Parathyroid adenoma (tissue), 2 donors: ENCODE results near the gene SERPINA1.

Source experiments
- H2AFZ ChIP-seq: fragments of 300-600 bp; sonication (generic); one replicate; pipeline ENCODE4 v1.7.0; 2017; ENCODE audit warnings: antibody characterized with exemption, mild to moderate bottlenecking
- H3K27ac ChIP-seq: fragments of 300-600 bp; sonication (generic); one replicate; pipeline ENCODE4 v1.7.0; 2017
- H3K27me3 ChIP-seq: fragments of 300-600 bp; sonication (generic); one replicate; pipeline ENCODE4 v1.7.0; 2017; ENCODE audit warnings: low read length; ENCODE audit not compliant: control insufficient read depth, insufficient read depth
- H3K36me3 ChIP-seq: fragments of 300-600 bp; sonication (generic); one replicate; pipeline ENCODE4 v1.7.0; 2017; ENCODE audit warnings: low read length; ENCODE audit not compliant: control insufficient read depth, insufficient read depth
- H3K4me1 ChIP-seq: fragments of 300-600 bp; sonication (generic); one replicate; pipeline ENCODE4 v1.7.0; 2017; ENCODE audit warnings: control low read depth
- H3K4me2 ChIP-seq: fragments of 300-600 bp; sonication (generic); one replicate; pipeline ENCODE4 v1.7.0; 2017; ENCODE audit warnings: low read length
- H3K4me3 ChIP-seq: fragments of 300-600 bp; sonication (generic); one replicate; pipeline ENCODE4 v1.7.0; 2017; ENCODE audit warnings: low read depth, low read length
- H3K79me2 ChIP-seq: fragments of 300-600 bp; sonication (generic); one replicate; pipeline ENCODE4 v1.7.0; 2017; ENCODE audit warnings: control low read depth
- H3K9ac ChIP-seq: fragments of 300-600 bp; sonication (generic); one replicate; pipeline ENCODE4 v1.7.0; 2017; ENCODE audit warnings: mild to moderate bottlenecking
- H3K9me3 ChIP-seq: fragments of 300-600 bp; sonication (generic); one replicate; pipeline ENCODE4 v1.7.0; 2017; ENCODE audit warnings: low read length; ENCODE audit not compliant: control insufficient read depth
- TF ChIP-seq, protein P1 (sequence below): fragments of 300-600 bp; sonication (generic); IDR thresholded peaks from one replicate; pipeline ENCODE4 v1.7.0; 2017; ENCODE audit warnings: antibody characterized with exemption, mild to moderate bottlenecking
- donor health status: primary hyperparathyroidism.

Gene SERPINA1

DNA sequence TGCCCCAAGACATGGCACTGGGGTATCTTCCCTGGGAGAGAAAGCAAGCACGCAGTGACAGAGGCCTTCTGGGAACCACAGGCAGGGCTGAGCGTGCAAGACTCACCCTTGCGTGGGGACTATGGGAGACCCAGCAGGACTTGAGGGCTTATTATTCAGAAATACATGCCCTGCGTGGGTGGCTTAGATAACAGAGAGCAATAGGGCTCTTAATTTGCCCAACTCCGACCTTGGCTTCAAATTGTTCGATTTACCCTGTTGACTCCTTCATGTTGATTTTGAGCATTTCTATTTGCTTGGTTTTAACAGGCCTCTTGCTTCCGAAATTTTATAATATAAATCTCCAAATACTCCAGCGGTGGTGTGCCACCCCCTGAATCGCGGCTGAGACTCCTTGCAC lies 5.1 kb upstream of the SERPINA1 start:
- Histone ChIP-seq H3K27ac (no peak overlapping the region), H2AFZ (no peak overlapping the region), H3K36me3 (no peaks in the 10 kb centered on the region), H3K4me2 (no peak overlapping the region), H3K4me1 (no peaks in the 10 kb centered on the region), H3K4me3 (no peak overlapping the region), H3K9me3 (no peaks in the 10 kb centered on the region), H3K9ac (no peak overlapping the region), H3K79me2 (no peaks in the 10 kb centered on the region), H3K27me3 (no peaks in the 10 kb centered on the region)
- TF ChIP-seq, protein P1, sequence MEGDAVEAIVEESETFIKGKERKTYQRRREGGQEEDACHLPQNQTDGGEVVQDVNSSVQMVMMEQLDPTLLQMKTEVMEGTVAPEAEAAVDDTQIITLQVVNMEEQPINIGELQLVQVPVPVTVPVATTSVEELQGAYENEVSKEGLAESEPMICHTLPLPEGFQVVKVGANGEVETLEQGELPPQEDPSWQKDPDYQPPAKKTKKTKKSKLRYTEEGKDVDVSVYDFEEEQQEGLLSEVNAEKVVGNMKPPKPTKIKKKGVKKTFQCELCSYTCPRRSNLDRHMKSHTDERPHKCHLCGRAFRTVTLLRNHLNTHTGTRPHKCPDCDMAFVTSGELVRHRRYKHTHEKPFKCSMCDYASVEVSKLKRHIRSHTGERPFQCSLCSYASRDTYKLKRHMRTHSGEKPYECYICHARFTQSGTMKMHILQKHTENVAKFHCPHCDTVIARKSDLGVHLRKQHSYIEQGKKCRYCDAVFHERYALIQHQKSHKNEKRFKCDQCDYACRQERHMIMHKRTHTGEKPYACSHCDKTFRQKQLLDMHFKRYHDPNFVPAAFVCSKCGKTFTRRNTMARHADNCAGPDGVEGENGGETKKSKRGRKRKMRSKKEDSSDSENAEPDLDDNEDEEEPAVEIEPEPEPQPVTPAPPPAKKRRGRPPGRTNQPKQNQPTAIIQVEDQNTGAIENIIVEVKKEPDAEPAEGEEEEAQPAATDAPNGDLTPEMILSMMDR: no peak

DNA sequence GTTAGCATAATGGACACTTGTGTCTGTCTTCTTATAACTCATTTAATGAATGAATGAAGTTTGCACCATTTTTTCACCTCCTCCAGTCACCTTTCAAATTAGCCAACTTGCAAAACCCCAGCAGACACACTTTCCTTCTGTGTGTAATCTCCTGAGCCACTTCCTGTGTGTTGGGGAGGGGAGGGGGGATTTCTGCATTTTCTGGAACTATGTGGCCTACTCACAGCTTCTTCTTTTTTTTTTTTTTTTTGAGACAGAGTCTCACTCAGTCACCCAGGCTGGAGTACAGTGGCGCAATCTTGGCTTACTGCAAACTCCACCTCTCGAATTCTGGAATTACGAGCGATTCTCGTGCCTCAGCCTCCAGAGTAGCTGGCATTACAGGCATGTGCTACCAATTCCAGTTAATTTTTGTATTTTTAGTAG lies 4.1 kb upstream of the SERPINA1 start:
- no peaks in the 10 kb centered on the region for H3K9me3 ChIP-seq
- H3K79me2 ChIP-seq: no peaks in the 10 kb centered on the region
- no peak overlapping the region for H3K4me2 ChIP-seq
- H3K27ac ChIP-seq: no peak overlapping the region
- no peaks in the 10 kb centered on the region for H3K27me3 ChIP-seq
- TF ChIP-seq, protein P1: no peak
- H2AFZ ChIP-seq: no peak overlapping the region
- no peaks in the 10 kb centered on the region for H3K4me1 ChIP-seq
- H3K9ac ChIP-seq: no peak overlapping the region
- no peak overlapping the region for H3K4me3 ChIP-seq
- no peaks in the 10 kb centered on the region for H3K36me3 ChIP-seq

DNA sequence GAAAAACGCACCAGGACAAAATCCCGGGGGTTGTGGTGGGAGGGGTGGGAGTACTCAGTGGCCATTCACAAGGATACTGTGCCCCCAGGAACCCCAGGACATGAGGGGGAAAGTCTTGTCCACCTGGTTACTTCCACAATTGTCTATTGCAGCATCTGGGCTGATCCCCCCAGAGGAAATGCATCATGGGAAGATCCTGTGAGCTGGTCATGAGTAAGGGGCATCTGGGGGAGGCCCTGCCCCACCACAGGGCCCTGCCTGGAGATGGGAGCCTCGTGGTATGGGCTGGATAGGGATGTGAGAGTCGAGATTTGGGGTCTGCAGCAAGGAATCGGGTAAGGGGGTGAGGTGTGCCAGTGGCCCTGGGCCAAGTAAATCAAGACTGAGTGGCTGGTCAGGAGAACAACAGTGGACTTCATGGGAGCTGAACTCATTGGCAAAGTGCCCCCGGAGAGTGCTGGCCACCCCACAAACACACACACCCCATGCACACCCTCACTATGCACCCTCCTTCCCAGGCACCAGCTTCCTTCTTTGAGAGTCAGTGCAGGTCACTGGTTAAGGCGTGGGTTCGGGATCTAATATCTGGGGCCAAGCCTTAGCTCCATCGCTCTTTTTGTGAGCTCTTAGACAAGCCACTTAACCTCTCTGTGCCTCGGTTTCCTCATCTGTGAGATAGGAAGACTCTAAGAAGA lies 3.0 kb upstream of the SERPINA1 start:
- no peaks in the 10 kb centered on the region for H3K27me3 ChIP-seq
- no peak overlapping the region for H2AFZ ChIP-seq
- H3K4me1 ChIP-seq: no peaks in the 10 kb centered on the region
- H3K36me3 ChIP-seq: no peaks in the 10 kb centered on the region
- TF ChIP-seq, protein P1: no peak
- H3K4me2 ChIP-seq: no peak overlapping the region
- no peak overlapping the region for H3K27ac ChIP-seq
- H3K9ac ChIP-seq: no peak overlapping the region
- H3K9me3 ChIP-seq: no peaks in the 10 kb centered on the region
- H3K4me3 ChIP-seq: no peak overlapping the region
- no peaks in the 10 kb centered on the region for H3K79me2 ChIP-seq

DNA sequence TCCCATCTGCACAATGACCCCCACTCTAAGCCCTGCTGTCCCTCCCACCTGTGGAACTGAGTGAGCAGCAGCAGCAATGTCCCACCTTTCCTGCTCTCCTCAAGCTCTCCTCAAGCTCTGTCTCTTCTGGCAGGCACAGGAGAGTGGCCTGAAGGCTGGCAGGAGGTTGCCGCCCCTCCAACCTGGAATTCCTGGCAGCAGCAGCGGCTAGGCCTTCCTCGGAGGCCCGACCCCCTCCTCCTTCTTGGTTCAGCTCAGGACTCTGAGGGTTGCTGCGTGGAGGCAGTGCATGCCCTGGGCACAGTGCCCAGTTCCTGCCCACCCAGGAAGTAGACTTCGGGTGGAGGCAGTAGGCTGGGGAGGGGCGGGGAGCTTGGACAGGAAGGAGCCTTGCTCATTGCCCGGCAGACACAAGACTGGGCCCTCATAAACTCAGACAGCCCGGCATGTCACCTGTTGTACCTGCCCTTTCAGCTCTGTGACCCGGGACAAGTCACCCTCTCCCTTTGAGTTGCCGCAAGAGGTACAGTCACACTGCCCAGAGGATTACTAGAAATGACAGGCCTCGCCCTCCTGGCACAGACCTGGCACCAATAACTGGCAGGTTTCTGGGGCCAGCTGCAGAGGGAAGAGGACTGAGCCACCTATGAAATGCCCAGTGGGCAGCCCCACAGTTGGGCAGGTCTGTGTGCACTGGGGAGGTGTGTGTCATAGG lies 2.1 kb upstream of the SERPINA1 start:
- Histone ChIP-seq H3K27ac (no peak overlapping the region), H3K79me2 (no peaks in the 10 kb centered on the region), H3K4me1 (no peaks in the 10 kb centered on the region), H3K9me3 (no peaks in the 10 kb centered on the region), H2AFZ (no peak overlapping the region), H3K36me3 (no peaks in the 10 kb centered on the region), H3K4me2 (no peak overlapping the region), H3K9ac (no peak overlapping the region), H3K4me3 (no peak overlapping the region), H3K27me3 (no peaks in the 10 kb centered on the region)
- TF ChIP-seq, protein P1: no peak
